GM12873 (cell line): Measurements from ENCODE around the gene NT5M.

Experiments used
- CTCF ChIP-seq: IDR thresholded peaks from 2 replicates; pipeline ENCODE4 v1.5.1; 2012; ENCODE audit warnings: low read depth, mild to moderate bottlenecking, moderate library complexity, low read length, control low read depth; ENCODE audit not compliant: insufficient read depth; ENCODE audit errors: missing control alignments

The NT5M gene

GRCh38 chr17:17303010-17303846, at the start of gene NT5M:
Gene NT5M, plus strand, starts transcription at chr17:17303373. Its CDS starts 178 bp downstream, at chr17:17303551.
- no peak for TF ChIP-seq CTCF

GRCh38 chr17:17253406-17253805, 49.8 kb upstream of the NT5M start:
- no peak for TF ChIP-seq CTCF

- TF ChIP-seq CTCF = no peak
These were observed 49.1 kb upstream of the NT5M start for GRCh38 chr17:17254036-17254435.

- TF ChIP-seq CTCF = no peak
These were observed 46.9 kb upstream of the NT5M start for GRCh38 chr17:17256316-17256715.

GRCh38 chr17:17258011-17258410, 45.2 kb upstream of the NT5M start:
- TF ChIP-seq CTCF = no peak

GRCh38 chr17:17258998-17259397, 44.2 kb upstream of the NT5M start:
- no peak for TF ChIP-seq CTCF

GRCh38 chr17:17264430-17264829, 38.7 kb upstream of the NT5M start:
- no peak for TF ChIP-seq CTCF
